Hepatic stellate cell (primary cell): ENCODE data around the gene DLGAP1.
"Not testable (repeated sequence)": the region's sequence is repeated elsewhere in the genome, so short reads cannot be mapped to it uniquely, and the experiment has no call there.

Experiments used
- DNase-seq: peaks from one replicate; pipeline ENCODE4 v3.0.0; 2011; ENCODE audit warnings: low spot score

Gene DLGAP1

GRCh38 chr18:3583873-3584247 is 871.2 kb downstream of the DLGAP1 start:
- no peak for DNase-seq

GRCh38 chr18:3583106-3583872 is 871.8 kb downstream of the DLGAP1 start:
- DNase-seq: not testable (repeated sequence)

GRCh38 chr18:3581890-3582289 is 873.2 kb downstream of the DLGAP1 start:
- no peak for DNase-seq

GRCh38 chr18:3580523-3581025 is 874.5 kb downstream of the DLGAP1 start:
- not testable (repeated sequence) for DNase-seq

GRCh38 chr18:3579701-3580100 is 875.4 kb downstream of the DLGAP1 start:
- DNase-seq: peak; percentile 78

GRCh38 chr18:3578621-3579020 is 876.5 kb downstream of the DLGAP1 start:
- no peak for DNase-seq

- no peak for DNase-seq
Observed at GRCh38 chr18:3577281-3577855, 877.7 kb downstream of the DLGAP1 start.

GRCh38 chr18:3572761-3573160 is 882.3 kb downstream of the DLGAP1 start:
- DNase-seq: no peak

- no peak for DNase-seq
Observed at GRCh38 chr18:3566851-3567250, 888.3 kb downstream of the DLGAP1 start.

GRCh38 chr18:3560755-3561154 is 894.4 kb downstream of the DLGAP1 start:
- no peak for DNase-seq

GRCh38 chr18:3554811-3555427 is 900.2 kb downstream of the DLGAP1 start:
- DNase-seq: no peak

- DNase-seq: no peak
Observed at GRCh38 chr18:3554091-3554601, 901.0 kb downstream of the DLGAP1 start.

- no peak for DNase-seq
Observed at GRCh38 chr18:3552305-3552704, 902.8 kb downstream of the DLGAP1 start.

GRCh38 chr18:3547891-3548615 is 907.1 kb downstream of the DLGAP1 start:
- no peak for DNase-seq

GRCh38 chr18:3546106-3546505 is 909.0 kb downstream of the DLGAP1 start:
- DNase-seq: no peak

- DNase-seq: no peak
Observed at GRCh38 chr18:3544537-3544936, 910.6 kb downstream of the DLGAP1 start.

- no peak for DNase-seq
Observed at GRCh38 chr18:3541549-3542386, 913.3 kb downstream of the DLGAP1 start.

GRCh38 chr18:3540805-3541548 is 914.1 kb downstream of the DLGAP1 start:
- no peak for DNase-seq

- DNase-seq: no peak
Observed at GRCh38 chr18:3538954-3539617, 916.0 kb downstream of the DLGAP1 start.

GRCh38 chr18:3538456-3538855 is 916.7 kb downstream of the DLGAP1 start:
- DNase-seq: no peak
